Inflammatory macrophage (primary cell): ENCODE results near the gene ZNF438.
"Not testable (repeated sequence)": the region's sequence is repeated elsewhere in the genome, so short reads cannot be mapped to it uniquely, and the experiment has no call there.

ENCODE experiments used
- DNase-seq, 2 donors: peaks; one replicate each; pipeline ENCODE4 v3.0.0-alpha.2; 2020 to 2022

ZNF438 gene

DNA sequence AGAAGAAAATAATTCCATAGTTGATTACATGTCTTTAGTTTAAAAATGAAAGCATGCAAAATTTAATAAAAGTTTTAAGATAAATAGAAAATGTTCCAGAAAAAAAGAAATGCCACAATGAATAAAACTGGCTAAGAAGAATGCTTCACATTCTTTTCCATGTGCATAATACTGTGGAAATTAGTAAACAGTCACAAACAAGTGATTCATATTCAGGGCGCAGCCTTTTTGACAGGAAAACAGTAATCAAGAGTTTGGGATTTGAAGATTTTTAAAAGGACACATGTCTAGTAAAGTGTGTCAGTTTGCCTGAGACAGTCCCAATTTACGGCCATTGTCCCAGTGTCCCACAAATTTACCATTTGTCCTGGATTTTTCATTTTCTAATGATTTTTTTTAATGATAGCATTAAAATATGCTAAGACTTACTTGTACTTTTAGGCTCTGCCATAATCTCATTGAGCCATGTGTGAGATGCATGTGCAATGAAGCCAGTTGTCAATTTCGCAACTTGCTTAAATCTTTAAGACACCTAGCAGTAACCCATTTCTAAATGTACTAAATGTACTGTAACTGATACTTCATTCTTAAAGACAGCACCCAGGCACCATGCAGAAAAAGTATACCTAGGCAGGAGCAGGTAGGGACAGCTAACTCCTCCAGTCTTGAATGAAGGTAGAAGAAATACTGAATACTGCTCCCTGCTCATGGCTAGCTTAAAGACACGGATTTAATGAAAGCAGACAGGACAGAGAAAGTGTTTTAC lies 46.9 kb downstream of the ZNF438 start:
- DNase-seq = no peak

DNA sequence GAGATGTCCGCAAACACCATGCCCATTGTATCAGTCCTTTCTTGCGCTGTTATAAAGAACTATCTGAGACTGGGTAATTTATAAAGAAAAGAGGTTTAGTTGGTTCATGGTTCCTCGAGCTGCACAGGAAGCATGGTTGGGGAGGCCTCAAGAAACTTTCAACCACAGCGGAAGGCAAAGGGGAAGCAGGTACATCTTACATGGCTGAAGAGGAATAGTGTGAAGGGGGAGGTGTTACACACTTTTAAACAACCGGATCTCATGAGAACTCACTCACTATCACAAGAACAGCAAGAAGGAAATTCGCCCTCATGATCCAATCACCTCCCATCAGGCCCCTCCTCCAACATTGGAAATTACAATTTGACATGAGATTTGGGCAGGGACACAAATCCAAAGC lies 48.5 kb downstream of the ZNF438 start:
- DNase-seq = not testable (repeated sequence)

DNA sequence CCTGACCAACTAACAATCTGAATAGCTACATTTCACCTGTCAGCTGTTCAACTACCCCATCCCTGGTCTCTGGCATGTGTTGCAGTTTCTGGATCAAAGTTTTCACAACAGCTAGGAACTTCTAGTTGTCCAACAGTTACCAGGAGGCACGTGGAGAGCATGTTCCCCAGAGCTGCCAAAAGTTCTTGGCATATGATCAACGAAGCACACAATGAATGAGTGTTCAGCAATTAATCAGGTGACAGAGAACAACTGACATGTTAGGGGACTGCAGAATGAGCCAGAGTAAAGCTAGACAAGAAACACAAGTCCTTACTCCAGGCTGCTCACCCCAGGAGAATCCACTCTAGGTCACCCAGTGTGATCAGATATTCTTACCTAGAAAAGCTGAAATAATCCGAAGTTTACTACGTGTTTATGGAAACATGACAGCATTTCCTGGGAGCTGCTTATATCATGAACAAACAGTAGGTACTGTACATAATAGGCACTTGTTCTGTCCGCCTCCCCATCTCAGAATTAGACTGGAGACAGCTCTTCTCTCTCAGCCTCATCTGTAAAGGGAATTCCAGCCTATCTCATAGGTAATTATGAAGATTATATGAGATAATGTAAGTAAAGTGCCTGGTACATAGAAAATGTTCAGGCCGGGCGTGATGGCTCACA lies 50.6 kb downstream of the ZNF438 start:
- no peak for DNase-seq

DNA sequence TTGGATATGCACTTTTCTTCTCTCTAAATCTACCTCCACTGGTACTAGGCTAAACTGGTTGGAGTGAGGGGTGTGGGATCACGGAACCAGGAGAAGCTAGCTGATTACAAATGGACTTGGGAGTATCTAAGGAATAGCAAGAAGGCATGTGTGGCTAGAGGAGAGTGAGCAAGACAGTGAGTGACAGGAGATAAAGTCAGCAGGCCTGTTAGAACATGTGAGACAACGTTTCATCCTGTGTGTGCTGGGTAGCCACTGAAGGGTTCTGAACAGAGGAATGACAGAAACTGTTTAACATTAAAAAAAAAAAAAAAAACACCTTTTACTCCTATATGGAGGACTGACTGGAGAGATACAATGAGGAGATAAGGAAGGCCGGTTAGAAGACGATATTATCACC lies 51.7 kb downstream of the ZNF438 start:
- DNase-seq = no peak

DNA sequence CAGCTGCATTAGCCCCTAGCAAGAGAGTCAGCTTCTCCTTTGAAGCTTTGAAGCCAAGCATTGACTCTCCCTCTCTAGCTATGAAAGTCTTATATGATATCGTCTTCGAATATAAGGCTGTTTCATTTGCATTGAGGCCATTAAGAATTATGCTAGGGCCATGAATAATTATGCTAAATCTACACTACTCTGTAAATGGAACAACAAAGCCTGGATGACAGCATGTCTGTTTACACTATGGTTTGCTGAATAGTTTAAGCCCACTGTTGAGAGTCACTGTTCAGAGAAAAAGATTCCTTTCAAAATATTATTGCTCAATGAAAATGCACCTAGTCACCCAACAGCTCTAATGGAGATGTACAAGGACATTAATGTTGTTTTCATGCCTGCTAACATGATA lies 52.8 kb downstream of the ZNF438 start:
- DNase-seq = no peak

DNA sequence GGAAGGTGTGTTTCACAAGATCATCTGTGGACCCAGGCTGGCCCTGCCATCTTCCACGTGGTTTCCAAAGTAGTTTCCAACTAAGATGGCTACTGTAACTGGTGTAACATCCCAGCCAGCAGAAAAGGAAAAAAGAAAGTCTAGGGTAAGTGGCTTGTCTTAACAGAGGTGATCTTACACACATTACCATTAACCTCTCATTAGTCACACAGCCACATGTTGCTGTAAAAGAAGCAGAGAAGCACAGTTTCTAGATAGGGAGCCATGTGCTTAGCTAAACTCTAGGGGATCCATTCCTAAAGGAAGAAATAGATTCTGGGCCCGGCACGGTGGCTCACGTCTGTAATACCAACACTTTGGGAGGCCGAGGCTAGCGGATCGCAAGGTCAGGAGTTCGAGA lies 54.3 kb downstream of the ZNF438 start:
- DNase-seq = no peak

DNA sequence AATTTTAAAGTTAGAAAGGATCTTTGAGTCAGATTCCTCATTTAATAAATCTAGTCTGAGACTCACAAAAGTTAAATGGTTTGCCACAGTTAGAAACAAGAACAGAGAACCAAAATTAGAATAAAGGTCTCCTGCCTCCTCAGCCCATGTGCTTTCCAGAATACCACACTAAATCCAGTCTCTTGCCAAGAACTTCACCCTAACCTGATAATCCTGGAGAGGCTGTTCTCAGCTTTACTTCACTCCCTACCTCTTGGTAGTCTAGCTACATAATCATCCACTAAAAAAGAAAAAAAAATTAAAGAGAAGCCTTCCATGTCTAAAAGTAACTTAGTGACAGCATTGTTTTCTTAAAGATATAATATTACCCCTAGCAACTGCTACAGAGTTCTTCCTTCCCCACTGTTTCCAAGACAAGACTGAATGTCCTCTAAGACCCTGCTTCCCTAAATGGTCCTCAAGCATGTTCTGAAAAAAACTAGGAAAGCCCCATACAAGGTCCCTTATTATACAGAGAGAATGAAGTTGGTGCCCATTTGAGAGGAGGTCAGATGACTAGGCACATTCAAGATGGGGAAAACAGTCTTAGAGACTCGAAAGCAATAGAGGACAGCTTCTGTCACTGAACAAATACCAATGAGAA lies 56.8 kb downstream of the ZNF438 start:
- peak in 1 of 2 donors; percentile 10 for DNase-seq

DNA sequence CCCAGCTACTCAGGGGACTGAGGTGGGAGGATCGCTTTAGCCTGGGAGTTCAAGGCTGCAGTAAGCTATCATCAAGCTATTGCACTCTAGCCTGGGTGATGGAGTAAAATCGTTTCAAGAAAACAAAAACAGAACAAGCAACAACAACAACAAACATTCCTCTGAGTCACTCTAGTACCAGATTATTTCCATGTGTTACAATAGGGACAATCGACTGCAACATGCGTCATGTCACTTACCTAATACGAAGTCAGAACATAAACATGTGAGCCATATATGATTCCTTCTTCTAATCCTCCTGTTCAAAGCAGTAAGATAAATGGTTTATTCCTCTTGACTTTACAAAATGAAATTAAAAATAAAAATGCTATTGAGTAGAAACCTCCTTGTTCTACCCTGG lies 57.3 kb downstream of the ZNF438 start:
- DNase-seq = no peak

DNA sequence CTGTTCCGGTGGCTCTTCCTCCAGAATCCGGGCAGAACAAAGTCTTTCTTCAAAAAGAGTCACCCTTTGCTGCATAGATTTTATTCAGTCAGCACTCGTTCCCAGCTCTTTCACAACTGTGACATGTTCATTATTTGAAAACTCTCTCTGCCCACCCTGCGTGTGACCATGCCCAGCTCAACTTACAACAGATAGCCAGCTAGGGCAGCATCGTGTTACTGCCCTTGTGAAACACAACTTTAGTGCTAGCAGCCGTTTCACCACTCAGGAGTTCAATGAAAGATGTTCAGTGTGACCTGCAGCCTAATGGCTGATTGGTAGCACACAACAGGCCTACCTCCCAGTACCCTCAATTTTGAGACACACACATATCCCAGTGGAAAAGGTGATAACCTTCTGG lies 57.9 kb downstream of the ZNF438 start:
- DNase-seq = peak in 1 of 2 donors; percentile 17

DNA sequence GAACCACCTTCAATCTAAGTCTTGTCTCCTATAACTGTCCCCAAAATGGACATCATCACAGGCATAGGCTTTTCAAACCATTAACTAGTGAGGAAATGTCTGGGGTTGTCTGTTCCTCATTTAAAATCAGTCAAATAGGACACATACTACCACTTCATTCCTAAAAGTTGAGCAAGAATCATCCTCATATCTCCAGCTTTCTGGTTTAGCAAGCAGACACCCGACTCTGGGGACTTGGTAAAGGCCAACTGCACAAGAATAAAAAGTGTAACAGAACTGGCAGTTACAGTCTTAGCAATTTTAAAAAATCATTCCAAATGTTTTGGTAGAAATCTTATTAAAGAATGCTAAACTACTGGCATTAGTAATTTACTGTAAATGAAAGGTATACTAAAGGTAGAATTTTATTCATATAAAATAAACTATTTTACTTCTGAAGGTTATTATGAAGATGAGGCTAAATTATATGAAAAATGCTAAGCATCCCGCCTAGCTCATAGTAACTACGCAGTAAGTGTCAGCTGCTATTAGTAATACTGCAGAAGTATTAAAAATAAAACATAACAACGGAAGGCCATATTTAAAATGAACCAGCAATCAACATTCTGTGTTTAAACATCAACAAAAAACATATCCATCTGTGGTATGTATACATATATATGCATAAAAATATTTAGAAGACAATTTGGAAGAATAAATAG lies 60.8 kb downstream of the ZNF438 start:
- DNase-seq = no peak

DNA sequence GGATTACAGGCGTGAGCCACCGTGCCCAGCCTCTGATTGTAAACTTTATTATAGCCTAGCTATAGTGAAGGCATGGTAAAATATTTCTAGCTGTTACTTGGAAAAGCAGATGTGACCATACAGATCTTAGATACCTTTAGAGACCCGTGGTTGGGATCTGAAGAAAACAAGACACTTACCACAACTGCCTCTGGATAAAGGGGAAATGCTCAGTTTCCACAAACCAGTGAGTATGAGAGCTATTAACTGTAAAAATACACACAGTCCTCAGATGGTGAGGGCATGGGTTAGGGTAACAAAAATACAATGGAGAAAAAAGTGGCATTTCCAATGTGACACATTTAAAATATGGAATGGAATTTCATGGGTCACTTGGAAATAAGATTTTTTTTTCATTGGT lies 63.0 kb downstream of the ZNF438 start:
- DNase-seq = no peak

DNA sequence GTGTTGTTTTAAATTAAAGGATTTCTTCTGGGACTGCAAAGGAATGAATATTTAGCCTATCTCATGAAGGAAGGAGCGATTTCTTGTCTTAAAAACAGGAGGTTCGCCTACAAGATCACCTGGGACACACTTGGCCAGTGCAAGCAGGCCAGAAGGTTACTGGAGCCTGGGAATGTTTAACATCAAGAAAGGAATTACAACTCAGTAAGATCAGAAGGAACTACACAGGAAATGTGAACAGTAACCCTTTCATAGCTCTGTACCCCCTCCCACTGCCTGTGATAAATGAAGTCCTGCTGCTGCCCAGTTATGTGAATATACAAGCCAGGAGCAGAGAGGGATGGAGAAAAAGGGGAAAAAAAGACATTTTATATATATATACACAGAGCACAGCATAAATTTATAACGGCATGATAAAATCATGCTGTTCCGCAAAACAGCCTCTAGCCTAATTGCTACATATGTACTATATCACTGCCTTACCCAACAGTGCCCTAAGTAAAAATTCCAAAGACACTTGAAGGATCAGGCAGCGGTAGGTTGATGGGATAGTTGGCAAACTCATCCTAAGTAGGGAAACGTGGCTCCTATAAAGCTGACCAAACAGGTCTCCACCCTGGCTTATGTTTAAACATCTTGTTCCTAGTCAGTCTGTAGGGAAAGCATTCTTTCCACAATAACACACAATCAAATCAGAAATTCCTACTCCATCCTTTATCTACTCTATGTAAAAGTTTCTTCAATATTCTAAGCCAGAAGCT lies 63.8 kb downstream of the ZNF438 start:
- no peak for DNase-seq

DNA sequence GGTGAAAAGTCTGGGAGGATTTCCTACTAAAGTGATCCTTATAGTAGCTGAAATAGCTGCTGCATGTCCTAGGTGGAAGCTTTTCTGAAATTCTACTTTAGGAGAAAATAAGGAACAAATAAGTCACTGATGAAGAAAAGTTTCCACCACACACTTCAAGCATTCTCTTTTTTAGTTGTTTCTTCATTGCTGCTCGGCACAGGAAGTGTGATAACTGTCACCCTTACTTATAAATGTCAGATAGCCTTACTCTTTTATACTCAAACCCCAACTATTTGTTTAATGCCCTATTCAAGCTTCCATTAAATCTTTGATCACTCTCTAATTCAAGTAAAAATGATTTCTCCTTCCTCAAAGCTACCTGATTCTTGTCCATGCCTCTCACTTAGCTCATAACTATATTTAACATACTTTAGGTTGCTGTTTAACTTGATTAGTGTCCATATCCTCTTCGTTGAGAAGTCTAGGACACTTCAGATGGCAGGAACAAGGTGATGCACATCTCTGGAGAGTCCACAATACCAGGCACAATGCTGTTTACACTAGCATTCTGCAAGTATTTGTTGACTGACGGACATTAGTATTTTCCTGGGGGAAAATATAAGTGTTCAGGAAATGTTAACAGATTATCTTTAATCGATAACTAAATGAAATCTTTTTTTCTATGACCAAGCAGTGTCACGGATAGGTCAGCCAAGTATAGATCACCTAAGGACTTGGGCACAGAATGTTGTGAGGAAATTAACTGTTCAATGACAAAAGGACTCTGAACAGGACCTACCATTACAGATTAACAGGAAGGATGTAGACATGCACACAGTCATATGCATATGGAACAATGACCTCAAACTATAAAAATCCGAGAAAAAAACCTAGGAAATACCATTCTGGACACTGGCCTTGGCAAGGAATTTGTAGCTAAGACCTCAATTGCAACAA lies 67.4 kb downstream of the ZNF438 start:
- DNase-seq = no peak

DNA sequence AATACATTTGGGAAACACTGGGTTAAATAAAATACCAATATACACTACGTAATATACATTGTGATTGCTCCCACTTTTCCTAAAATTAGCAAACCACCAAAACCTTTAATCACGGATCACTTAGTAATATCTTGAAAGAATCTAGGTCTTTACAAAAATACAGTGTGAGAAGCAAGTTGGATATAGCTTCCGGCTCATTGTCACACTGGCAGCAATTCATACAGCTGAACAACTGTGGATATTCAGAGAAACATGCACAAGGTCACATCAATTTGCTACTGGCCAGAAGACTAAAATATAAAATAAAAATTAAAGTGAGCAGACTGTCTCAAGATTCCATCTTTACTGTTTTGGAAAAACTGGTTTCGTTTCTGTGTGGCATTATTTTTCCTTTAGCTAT lies 69.1 kb downstream of the ZNF438 start:
- no peak for DNase-seq

DNA sequence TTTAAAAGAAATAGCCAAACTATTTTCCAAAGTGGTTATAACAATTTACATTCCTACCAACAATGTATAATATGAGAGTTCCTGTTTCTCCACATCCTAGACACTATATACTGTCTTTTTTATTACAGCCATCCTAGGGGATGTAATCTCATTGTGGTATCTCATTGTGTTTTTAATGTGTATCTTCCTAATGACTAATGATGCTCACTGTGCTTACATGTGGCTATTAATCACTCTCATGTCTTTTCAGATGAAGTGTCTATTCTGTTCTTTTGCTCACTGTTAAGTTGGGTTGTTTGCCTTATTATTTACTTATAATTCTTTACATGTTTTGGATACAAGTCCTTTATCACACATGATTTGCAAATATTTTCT lies 71.8 kb downstream of the ZNF438 start:
- DNase-seq = no peak

DNA sequence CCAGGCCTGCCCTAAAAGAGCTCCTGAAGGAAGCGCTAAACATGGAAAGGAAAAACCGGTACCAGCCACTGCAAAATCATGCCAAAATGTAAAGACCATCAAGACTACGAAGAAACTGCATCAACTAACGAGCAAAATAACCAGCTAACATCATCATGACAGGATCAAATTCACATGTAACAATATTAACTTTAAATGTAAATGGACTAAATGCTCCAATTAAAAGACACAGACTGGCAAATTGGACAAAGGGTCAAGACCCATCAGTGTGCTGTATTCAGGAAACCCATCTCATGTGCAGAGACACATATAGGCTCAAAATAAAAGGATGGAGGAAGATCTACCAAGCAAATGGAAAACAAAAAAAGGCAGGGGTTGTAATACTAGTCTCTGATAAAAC lies 82.4 kb downstream of the ZNF438 start:
- not testable (repeated sequence) for DNase-seq

DNA sequence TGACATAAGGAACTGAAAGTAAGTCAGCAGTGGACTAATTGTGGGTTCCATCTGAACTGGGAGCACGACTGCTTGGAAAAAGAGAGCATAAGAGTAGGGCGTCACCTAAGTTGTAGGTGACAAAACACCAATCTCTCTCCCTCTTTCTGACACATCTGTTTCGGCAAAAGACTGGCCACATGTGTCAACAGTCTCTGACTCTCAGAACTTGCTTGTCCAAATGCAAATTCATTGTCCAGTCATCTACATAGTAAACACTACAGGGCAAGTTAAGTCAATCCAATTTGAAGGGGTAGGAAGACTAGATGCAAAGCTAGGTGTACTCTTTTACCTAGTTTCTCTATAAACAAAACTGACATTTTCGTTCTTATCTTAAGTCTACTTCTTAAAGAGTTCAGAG lies 87.7 kb downstream of the ZNF438 start:
- no peak for DNase-seq

DNA sequence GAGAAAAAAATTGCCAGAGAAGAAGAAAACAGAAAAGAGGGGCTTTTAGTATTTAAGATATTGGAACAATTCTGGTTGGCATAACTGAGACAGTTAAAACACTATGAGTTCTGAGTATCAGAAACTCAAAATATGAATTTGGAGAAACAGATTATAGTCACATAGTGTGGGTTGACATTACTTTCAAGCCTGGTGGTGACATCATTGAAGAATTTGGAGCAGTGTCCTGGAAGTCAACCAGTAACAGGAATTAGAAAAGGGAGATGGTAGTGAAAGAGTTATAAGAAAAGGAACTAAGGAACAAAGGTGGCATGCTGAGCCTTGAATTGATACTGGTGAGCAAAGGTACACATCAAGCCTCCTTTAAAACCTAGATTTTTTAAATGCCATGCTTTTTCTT lies 88.2 kb downstream of the ZNF438 start:
- DNase-seq = no peak

DNA sequence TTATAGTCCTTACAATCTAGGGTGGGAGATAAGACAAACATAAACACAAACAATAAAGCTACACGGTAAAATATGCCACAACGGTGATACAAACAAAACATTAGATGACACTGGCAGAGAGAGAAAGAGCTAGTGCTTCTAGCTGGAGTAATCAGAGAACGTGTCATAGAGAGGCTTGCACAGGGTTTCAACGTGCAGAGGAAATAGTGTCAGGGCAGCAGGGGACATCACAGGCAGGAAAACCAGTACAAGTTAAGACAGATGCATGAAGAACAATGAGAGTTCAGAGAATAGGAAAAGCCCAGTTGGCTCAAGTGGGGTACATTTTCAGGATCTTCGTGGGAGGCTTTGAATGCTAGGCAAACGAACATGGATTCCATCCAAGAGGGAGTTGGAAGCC lies 91.4 kb downstream of the ZNF438 start:
- no peak for DNase-seq

DNA sequence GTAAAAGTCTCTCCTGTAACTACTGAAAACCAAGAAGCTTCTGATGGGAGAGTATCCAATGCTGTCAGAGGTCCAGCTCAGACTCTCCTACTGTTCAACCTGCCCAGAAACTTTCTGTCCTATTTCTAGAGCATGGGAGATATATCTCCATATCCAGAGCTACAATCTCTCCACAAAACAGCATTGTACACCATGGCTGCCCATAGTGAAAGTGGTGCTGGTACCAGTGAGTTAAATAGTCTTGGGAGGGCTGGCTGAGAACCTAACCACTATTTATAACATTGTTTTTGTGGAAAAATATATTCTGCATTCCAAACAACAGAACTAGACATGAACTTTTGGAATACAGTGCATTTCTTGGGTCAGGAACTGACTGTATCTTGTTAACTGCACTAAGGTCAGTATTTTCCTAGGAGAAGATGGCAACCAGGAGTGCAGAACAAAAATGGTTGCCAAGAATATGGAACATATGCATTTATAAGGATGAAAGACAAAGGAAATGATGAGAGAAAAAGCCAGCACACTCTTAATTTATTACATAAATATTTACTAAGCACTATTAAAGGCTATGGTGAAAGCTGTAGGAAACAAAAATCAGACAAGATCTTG lies 91.9 kb downstream of the ZNF438 start:
- DNase-seq = no peak

DNA sequence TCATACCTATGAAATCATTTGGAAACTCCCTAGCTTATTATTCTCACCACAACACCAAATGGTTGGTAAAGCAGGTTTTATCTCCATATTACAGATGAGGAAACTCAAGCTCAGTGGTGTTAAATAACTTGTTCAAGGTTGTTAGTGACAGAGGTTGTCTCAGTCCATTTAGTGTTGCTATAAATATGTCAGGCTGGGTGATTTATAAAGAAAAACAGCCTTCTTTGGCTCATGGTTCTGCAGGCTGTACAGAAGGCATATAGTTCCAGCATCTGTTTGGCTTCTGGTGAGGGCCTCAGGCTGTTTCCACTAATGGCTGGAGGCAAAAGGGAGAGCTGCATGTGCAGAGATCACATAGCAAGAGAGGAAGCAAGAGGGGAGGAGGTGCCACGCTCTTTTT lies 96.6 kb downstream of the ZNF438 start:
- no peak for DNase-seq
